DMS153 treated with DMSO at 0.1 percent for 48 hours (cell line): ENCODE results near the gene LMTK3.
A peak's percentile ranks its signal among the peaks of the same experiment; 100 is the strongest.
"Not testable (repeated sequence)": the region's sequence is repeated elsewhere in the genome, so short reads cannot be mapped to it uniquely, and the experiment has no call there.

Experiments
- DNase-seq: peaks from one replicate; lab custom pipeline; 2025; ENCODE audit not compliant: unreplicated experiment; lab: John Stamatoyannopoulos, UW

LMTK3 gene

GRCh38 chr19:48539503-48540096, 28.0 kb upstream of the LMTK3 start:
- peak; percentile 98 for DNase-seq

- not testable (repeated sequence) for DNase-seq
Measured at GRCh38 chr19:48538057-48538456, 26.4 kb upstream of the LMTK3 start.

- no peak for DNase-seq
Measured at GRCh38 chr19:48537541-48537940, 25.9 kb upstream of the LMTK3 start.

GRCh38 chr19:48533770-48534169, 22.1 kb upstream of the LMTK3 start:
- no peak for DNase-seq

GRCh38 chr19:48530770-48531169, 19.1 kb upstream of the LMTK3 start:
- DNase-seq, result no peak

GRCh38 chr19:48530066-48530720, 18.6 kb upstream of the LMTK3 start:
- DNase-seq, result no peak

- DNase-seq, result no peak
Measured at GRCh38 chr19:48529156-48529555, 17.5 kb upstream of the LMTK3 start.

GRCh38 chr19:48524732-48525131, 13.1 kb upstream of the LMTK3 start:
- DNase-seq, result no peak

GRCh38 chr19:48524221-48524620, 12.6 kb upstream of the LMTK3 start:
- DNase-seq, result no peak

- DNase-seq, result no peak
Measured at GRCh38 chr19:48520134-48520533, 8.5 kb upstream of the LMTK3 start.

- not testable (repeated sequence) for DNase-seq
Measured at GRCh38 chr19:48519426-48519825, 7.8 kb upstream of the LMTK3 start.

- no peak for DNase-seq
Measured at GRCh38 chr19:48518207-48518606, 6.6 kb upstream of the LMTK3 start.

- DNase-seq, result no peak
Measured at GRCh38 chr19:48516536-48516935, 4.9 kb upstream of the LMTK3 start.

GRCh38 chr19:48514123-48514458, 2.5 kb upstream of the LMTK3 start:
- no peak for DNase-seq

GRCh38 chr19:48513289-48514122, 1.9 kb upstream of the LMTK3 start:
- peak; percentile 52 for DNase-seq

GRCh38 chr19:48512504-48513288, 1.1 kb upstream of the LMTK3 start:
- DNase-seq, result no peak

GRCh38 chr19:48511321-48511731, 309 bp downstream of the LMTK3 start:
- DNase-seq, result no peak

- DNase-seq, result peak; percentile 36
Measured at GRCh38 chr19:48510421-48511268, 990 bp downstream of the LMTK3 start.

GRCh38 chr19:48509467-48510194, 2.0 kb downstream of the LMTK3 start:
- no peak for DNase-seq
